ENCODE results near the gene VSTM2B.

The VSTM2B gene

GRCh38 chr19:29598496-29598895, 72.7 kb downstream of the VSTM2B start:
- no peak for DNase-seq

GRCh38 chr19:29603308-29603707, 77.5 kb downstream of the VSTM2B start:
- DNase-seq: no peak

- DNase-seq: peak; percentile 95 to 96
Measured at GRCh38 chr19:29605653-29606419, 80.0 kb downstream of the VSTM2B start, which contains the start of gene POP4. TSS of gene POP4 (plus strand) at chr19:29606283. CDS start at chr19:29606319, 36 bp downstream.

GRCh38 chr19:29606420-29606747, 80.6 kb downstream of the VSTM2B start:
- no peak for DNase-seq

GRCh38 chr19:29609636-29610035, 83.8 kb downstream of the VSTM2B start:
- no peak for DNase-seq

- no peak for DNase-seq
Measured at GRCh38 chr19:29610213-29610573, 84.4 kb downstream of the VSTM2B start.

- DNase-seq: peak in 1 of 2 experiments; percentile 60
Measured at GRCh38 chr19:29610574-29611271, 84.9 kb downstream of the VSTM2B start.

- DNase-seq: no peak
Measured at GRCh38 chr19:29612121-29612520, 86.3 kb downstream of the VSTM2B start.

- no peak for DNase-seq
Measured at GRCh38 chr19:29612801-29613595, 87.2 kb downstream of the VSTM2B start.

GRCh38 chr19:29614046-29614445, 88.3 kb downstream of the VSTM2B start:
- DNase-seq: no peak

Measured in NCI-H187 (cell line).